ENCODE data around the gene FAM9C. TPM values are rescaled to one million over a fixed set of nuclear protein-coding genes. Genes with fewer than 3 reads are reported as not detected.

Gene FAM9C
- total and polyA plus RNA-seq, 2 donors (not counting 3 experiments of a cell fraction or from before 2014, with no cell fraction given) = not detected

GRCh38 chrX:13043138-13043537, 1.3 kb downstream of the FAM9C start:
- no TSS peak for BruUV-seq (replicated peaks)

More at GRCh38 chrX:13043138-13043537, 1.3 kb downstream of the FAM9C start:
- CTCF ChIA-PET = no interaction called here
- Histone ChIP-seq H3K27me3 (ENCODE audit: control insufficient read depth in 2 of 2, insufficient read depth in 2 of 2, low read length in 2 of 2) (no peaks in the 10 kb centered on the region), H3K9me3 (replicated peaks; ENCODE audit: control insufficient read depth, insufficient read depth, low read length) (no peaks in the 10 kb centered on the region), H3K9ac (replicated peaks; ENCODE audit: extremely low read depth, insufficient read depth, low read length) (no peak overlapping the region), H3K36me3 (ENCODE audit: control insufficient read depth in 2 of 2, extremely low read depth in 1 of 2, insufficient read depth in 2 of 2, low read length in 2 of 2) (no peaks in the 10 kb centered on the region), H3K4me1 (ENCODE audit: control insufficient read depth, extremely low read depth, insufficient read depth, low read length) (no peaks in the 10 kb centered on the region), H4K20me1 (replicated peaks; ENCODE audit: control insufficient read depth, extremely low read depth, insufficient read depth, low read length) (no peaks in the 10 kb centered on the region), H3K9me1 (replicated peaks; ENCODE audit: control insufficient read depth, extremely low read depth, insufficient read depth, low read length) (no peaks in the 10 kb centered on the region), H3K79me2 (ENCODE audit: control insufficient read depth, insufficient read depth, low read length) (no peaks in the 10 kb centered on the region), H2AFZ (ENCODE audit: low read depth, low read length) (no peak overlapping the region), H3K4me3 (replicated peaks in 1 of 3; ENCODE audit: insufficient read depth in 1 of 3, low read depth in 1 of 3, low read length in 3 of 3) (no peak overlapping the region), H3K4me2 (ENCODE audit: insufficient read depth, low read length) (no peak overlapping the region), H3K27ac (ENCODE audit: insufficient read depth, low read depth, low read length) (no peak overlapping the region)
- intact Hi-C loops (cut with micrococcal nuclease) (no loop called here), dilution Hi-C loops (cut with MboI; ENCODE audit: extremely low pct_ligation_motif_present, low sequenced_read_pairs) (no loop called here)
- DNase-seq (ENCODE audit: low read depth, low spot score) = no peak
- FAIRE-seq = no peak
- TF ChIP-seq FOS (IDR thresholded peaks at IDR 0.05; ENCODE audit: borderline replicate concordance, insufficient read depth, low read length) (no peak), POLR2A (IDR thresholded peaks at IDR 0.05; ENCODE audit: low read depth, low read length) (no peak), EZH2 (IDR thresholded peaks at IDR 0.05; ENCODE audit: borderline replicate concordance, low read depth, low read length, severe bottlenecking) (no peak), CTCF (IDR thresholded peaks at IDR 0.05; ENCODE audit: extremely low read depth in 1 of 2, insufficient read depth in 1 of 2, low read depth in 1 of 2, low read length in 2 of 2) (no peak), MAX (IDR thresholded peaks at IDR 0.05; ENCODE audit: insufficient read depth, insufficient read length) (no peak), POLR2AphosphoS5 (IDR thresholded peaks at IDR 0.05; ENCODE audit: insufficient read depth, low read depth, low read length) (no peak), MYC (IDR thresholded peaks at IDR 0.05; ENCODE audit: low read depth, low read length) (no peak), JUN (IDR thresholded peaks at IDR 0.05; ENCODE audit: borderline replicate concordance, insufficient read depth, insufficient read length, low read depth) (no peak), GATA2 (IDR thresholded peaks at IDR 0.05; ENCODE audit: insufficient read depth, insufficient read length, low read depth, low read length) (no peak)
- POLR2A ChIA-PET = no interaction called here

All from endothelial cell of umbilical vein (primary cell).